Prostate gland (tissue), 2 donors: Measurements from ENCODE around the gene KIAA1671. TPM values are rescaled to one million over a fixed set of nuclear protein-coding genes. Genes with fewer than 3 reads are reported as not detected.

Experiments
- DNase-seq: peaks from one replicate; pipeline ENCODE4 v3.0.0-alpha.2; 2019; ENCODE audit warnings: low spot score
- H3K27ac ChIP-seq, 2 donors: fragments of 200-600 bp; sonication (generic); 2 replicates each; pipeline ENCODE4 v1.5.1; 2017 to 2019
- H3K27me3 ChIP-seq: fragments of 200-600 bp; sonication (generic); replicated peaks from 2 replicates; pipeline ENCODE4 v1.5.1; 2019; ENCODE audit not compliant: insufficient read depth
- H3K36me3 ChIP-seq, 2 donors: fragments of 200-600 bp; sonication (generic); 1 replicate in 1 of 2; 2 replicates in 1 of 2; pipeline versions ENCODE4 v1.5.1 to v1.8.1; 2017 to 2019
- H3K4me1 ChIP-seq: fragments of 200-600 bp; sonication (generic); replicated peaks from 2 replicates; pipeline ENCODE4 v1.5.1; 2019
- H3K4me3 ChIP-seq, 2 donors: fragments of 200-600 bp; sonication (generic); 2 replicates each; pipeline ENCODE4 v1.5.1; 2017 to 2019
- H3K9me3 ChIP-seq: fragments of 200-600 bp; sonication (generic); 2 replicates; pipeline ENCODE4 v1.5.1; 2017
- POLR2A ChIP-seq: fragments of 450-650 bp; IDR thresholded peaks from one replicate; pipeline ENCODE4 v1.6.1; 2016; ENCODE audit warnings: antibody characterized with exemption, mild to moderate bottlenecking
- POLR2AphosphoS5 ChIP-seq: sonication (generic); formaldehyde crosslinking; IDR thresholded peaks from one replicate; pipeline ENCODE4 v1.6.1; 2017; ENCODE audit warnings: antibody characterized with exemption
- WGBS: methylation state at CpG from one replicate; pipeline ENCODE4 v1.1.5; 2018; 5-methylcytosine and 5-hydroxymethylcytosine counted together
- intact Hi-C: fragments of 100-400 bp; cut with DNase I; formaldehyde crosslinking; loops from one replicate; pipeline ENCODE4 v1.14.2; 2022
- total RNA-seq, 2 donors: library from RNA; depleted of rRNA; stranded (reverse); fragments of >200 nt; gene quantifications; one replicate each; pipeline ENCODE4 v1.1.0, GENCODE V29; 2016
- TF ChIP-seq, protein P1 (sequence below), 4 experiments: fragments of 200-600 bp in 2 of 4; fragments of 450-650 bp in 2 of 4; sonication (generic) in 2 of 4; IDR thresholded peaks; 1 replicate in 3 of 4; 2 replicates in 1 of 4; pipeline ENCODE4 v1.5.1; 2016 to 2019; ENCODE audit warnings: antibody characterized with exemption in 4 of 4, mild to moderate bottlenecking in 2 of 4, moderate library complexity in 2 of 4

Gene KIAA1671
- total RNA-seq, 2 donors from 2014 or later: 44.8 to 53.1 TPM

- Histone ChIP-seq H3K27me3 (no peaks in the 10 kb centered on the region), H3K4me1 (no peaks in the 10 kb centered on the region), H3K36me3 (no peaks in the 10 kb centered on the region), H3K9me3 (no peaks in the 10 kb centered on the region), H3K27ac (no peak overlapping the region), H3K4me3 (no peak overlapping the region)
- intact Hi-C loops: no loop called here
- DNase-seq: no peak
- WGBS: 86% methylated on average over 11 of the region's 11 CpGs
- TF ChIP-seq POLR2A: no peak
- TF ChIP-seq, protein P1, sequence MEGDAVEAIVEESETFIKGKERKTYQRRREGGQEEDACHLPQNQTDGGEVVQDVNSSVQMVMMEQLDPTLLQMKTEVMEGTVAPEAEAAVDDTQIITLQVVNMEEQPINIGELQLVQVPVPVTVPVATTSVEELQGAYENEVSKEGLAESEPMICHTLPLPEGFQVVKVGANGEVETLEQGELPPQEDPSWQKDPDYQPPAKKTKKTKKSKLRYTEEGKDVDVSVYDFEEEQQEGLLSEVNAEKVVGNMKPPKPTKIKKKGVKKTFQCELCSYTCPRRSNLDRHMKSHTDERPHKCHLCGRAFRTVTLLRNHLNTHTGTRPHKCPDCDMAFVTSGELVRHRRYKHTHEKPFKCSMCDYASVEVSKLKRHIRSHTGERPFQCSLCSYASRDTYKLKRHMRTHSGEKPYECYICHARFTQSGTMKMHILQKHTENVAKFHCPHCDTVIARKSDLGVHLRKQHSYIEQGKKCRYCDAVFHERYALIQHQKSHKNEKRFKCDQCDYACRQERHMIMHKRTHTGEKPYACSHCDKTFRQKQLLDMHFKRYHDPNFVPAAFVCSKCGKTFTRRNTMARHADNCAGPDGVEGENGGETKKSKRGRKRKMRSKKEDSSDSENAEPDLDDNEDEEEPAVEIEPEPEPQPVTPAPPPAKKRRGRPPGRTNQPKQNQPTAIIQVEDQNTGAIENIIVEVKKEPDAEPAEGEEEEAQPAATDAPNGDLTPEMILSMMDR (IDR thresholded peaks at IDR 0.05): no peak
- TF ChIP-seq POLR2AphosphoS5: no peak
Observed at GRCh38 chr22:24961217-24961844, 8.8 kb downstream of the KIAA1671 start.

- 94% methylated on average over 8 of the region's 8 CpGs for WGBS
- Histone ChIP-seq H3K4me1 (no peaks in the 10 kb centered on the region), H3K27me3 (no peaks in the 10 kb centered on the region), H3K9me3 (no peaks in the 10 kb centered on the region), H3K36me3 (no peaks in the 10 kb centered on the region), H3K27ac (no peak overlapping the region), H3K4me3 (no peak overlapping the region)
- DNase-seq: no peak
- intact Hi-C loops: no loop called here
- TF ChIP-seq POLR2A: no peak
- no peak for TF ChIP-seq POLR2AphosphoS5
- TF ChIP-seq, protein P1 (IDR thresholded peaks at IDR 0.05): no peak
Observed at GRCh38 chr22:24962094-24962493, 9.6 kb downstream of the KIAA1671 start.

GRCh38 chr22:24962835-24963234 is 10.3 kb downstream of the KIAA1671 start:
- no peaks in the 10 kb centered on the region for H3K4me1 ChIP-seq
- no peak for DNase-seq
- H3K4me3 ChIP-seq: no peak overlapping the region
- TF ChIP-seq, protein P1 (IDR thresholded peaks at IDR 0.05): no peak
- TF ChIP-seq POLR2A (no peak), POLR2AphosphoS5 (no peak)
- H3K9me3 ChIP-seq: no peaks in the 10 kb centered on the region
- no peaks in the 10 kb centered on the region for H3K27me3 ChIP-seq
- no peak overlapping the region for H3K27ac ChIP-seq
- H3K36me3 ChIP-seq: no peaks in the 10 kb centered on the region
- intact Hi-C loops: no loop called here
- 91% methylated on average over 11 of the region's 11 CpGs for WGBS

- 85% methylated on average over 3 of the region's 3 CpGs for whole genome bisulfite sequencing
- Histone ChIP-seq H3K9me3 (no peaks in the 10 kb centered on the region), H3K36me3 (no peaks in the 10 kb centered on the region), H3K4me1 (peaks cover 4% of the 10 kb centered on the region), H3K27me3 (no peaks in the 10 kb centered on the region), H3K27ac (no peak overlapping the region), H3K4me3 (no peak overlapping the region)
- DNase-seq: no peak
- TF ChIP-seq POLR2A (no peak), POLR2AphosphoS5 (no peak)
- TF ChIP-seq, protein P1 (IDR thresholded peaks at IDR 0.05): no peak
- intact Hi-C loops: no loop called here
Observed at GRCh38 chr22:24964441-24964840, 11.9 kb downstream of the KIAA1671 start.
